DND-41 (cell line): ENCODE measurements around the gene C14orf93.

Experiments
- CTCF ChIP-seq: IDR thresholded peaks from 2 replicates; pipeline ENCODE4 v1.5.1; 2012; ENCODE audit warnings: borderline replicate concordance, low read length, moderate library complexity, mild to moderate bottlenecking; ENCODE audit not compliant: poor library complexity, severe bottlenecking; ENCODE audit errors: extremely low read depth
- EZH2 ChIP-seq: IDR thresholded peaks from 3 replicates; pipeline ENCODE4 v1.6.1; 2012; ENCODE audit warnings: borderline replicate concordance, low read depth, mild to moderate bottlenecking, moderate library complexity, low read length, inconsistent platforms; ENCODE audit not compliant: severe bottlenecking

DNA sequence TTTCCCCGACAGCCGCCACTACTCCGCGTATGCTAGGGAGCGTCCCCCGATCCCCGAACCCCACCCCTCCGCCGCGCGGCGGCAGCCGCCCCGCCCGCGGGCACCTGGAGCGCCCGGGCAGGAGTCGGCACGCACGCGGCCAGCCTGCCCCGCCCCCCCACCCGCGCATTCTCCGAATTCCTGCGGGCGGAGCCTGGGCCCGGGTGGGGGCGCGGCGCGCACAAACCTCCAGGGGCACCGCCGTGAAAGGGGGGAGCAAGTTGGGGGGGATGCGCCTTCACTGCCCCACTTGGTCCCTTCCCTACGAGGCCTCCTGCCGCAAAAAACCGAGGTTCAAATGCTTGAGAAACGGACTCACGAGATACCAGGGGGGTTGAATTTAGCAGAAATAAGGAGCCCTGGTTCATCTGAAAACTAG lies 29.3 kb downstream of the C14orf93 start:
- TF ChIP-seq CTCF (no peak), EZH2 (no peak)
